ENCODE data around the gene EEIG1.

DNA sequence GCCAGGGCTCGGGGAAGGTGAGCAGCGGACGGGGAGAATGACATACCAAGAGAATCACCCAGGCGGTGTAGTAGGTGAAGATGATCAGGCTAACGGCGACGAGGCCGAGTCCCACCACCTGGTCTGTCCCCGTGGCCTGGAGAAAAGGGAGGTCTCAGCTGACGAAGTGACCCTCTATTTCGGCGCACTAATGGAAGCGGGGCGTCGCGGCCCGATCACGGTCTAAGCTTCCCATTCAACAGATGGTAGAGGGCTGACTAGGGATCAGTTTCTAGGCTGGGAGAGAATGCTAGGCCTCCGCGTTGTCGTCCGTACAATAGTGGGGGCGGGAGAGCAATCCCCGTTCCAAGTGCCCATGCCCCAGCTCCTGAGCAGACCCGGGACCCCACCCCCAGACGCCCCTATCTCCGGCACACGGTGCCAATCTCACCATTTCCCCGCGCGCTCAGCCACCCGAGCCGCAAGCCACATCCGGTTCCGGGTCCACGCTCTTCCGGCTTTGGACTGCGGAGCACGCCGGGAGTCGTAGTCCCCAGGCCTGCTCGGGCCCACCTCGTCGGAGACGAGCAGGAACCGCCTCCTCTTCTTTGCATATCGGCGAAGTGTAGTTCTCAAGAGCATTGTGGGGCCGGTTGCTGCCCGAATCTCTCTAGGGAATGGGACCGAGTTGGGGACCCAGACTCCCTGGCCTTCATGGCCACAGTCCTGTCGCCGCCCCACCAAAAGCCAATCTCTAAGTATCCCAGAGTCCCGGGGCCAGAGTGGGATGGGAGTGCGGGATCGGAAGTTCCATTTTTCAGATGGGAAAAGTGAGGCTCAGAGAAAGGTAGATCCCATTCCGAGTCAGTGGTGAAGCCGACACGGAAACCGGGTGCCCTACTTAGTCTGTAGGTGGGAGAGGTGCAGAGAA, 43.1 kb downstream of the EEIG1 start, which contains the start of gene DPM2:
- TF ChIP-seq, protein P1, sequence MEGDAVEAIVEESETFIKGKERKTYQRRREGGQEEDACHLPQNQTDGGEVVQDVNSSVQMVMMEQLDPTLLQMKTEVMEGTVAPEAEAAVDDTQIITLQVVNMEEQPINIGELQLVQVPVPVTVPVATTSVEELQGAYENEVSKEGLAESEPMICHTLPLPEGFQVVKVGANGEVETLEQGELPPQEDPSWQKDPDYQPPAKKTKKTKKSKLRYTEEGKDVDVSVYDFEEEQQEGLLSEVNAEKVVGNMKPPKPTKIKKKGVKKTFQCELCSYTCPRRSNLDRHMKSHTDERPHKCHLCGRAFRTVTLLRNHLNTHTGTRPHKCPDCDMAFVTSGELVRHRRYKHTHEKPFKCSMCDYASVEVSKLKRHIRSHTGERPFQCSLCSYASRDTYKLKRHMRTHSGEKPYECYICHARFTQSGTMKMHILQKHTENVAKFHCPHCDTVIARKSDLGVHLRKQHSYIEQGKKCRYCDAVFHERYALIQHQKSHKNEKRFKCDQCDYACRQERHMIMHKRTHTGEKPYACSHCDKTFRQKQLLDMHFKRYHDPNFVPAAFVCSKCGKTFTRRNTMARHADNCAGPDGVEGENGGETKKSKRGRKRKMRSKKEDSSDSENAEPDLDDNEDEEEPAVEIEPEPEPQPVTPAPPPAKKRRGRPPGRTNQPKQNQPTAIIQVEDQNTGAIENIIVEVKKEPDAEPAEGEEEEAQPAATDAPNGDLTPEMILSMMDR (conservative IDR thresholded peaks at IDR 0.05 in 1 of 2, IDR thresholded peaks at IDR 0.05 in 1 of 2; ENCODE audit: extremely low read depth in 1 of 2, insufficient read depth in 1 of 2, low read depth in 1 of 2, low read length in 2 of 2) = no peak
- TF ChIP-seq EZH2 (IDR thresholded peaks at IDR 0.05; ENCODE audit: borderline replicate concordance, low read length) = no peak
